Prostate gland (tissue), 2 donors: Measurements from ENCODE around the gene FSTL5. TPM values are rescaled to one million over a fixed set of nuclear protein-coding genes. Genes with fewer than 3 reads are reported as not detected.

ENCODE experiments used
- DNase-seq: peaks from one replicate; pipeline ENCODE4 v3.0.0-alpha.2; 2019; ENCODE audit warnings: low spot score
- H3K27ac ChIP-seq, 2 donors: fragments of 200-600 bp; sonication (generic); 2 replicates each; pipeline ENCODE4 v1.5.1; 2017 to 2019
- H3K27me3 ChIP-seq: fragments of 200-600 bp; sonication (generic); replicated peaks from 2 replicates; pipeline ENCODE4 v1.5.1; 2019; ENCODE audit not compliant: insufficient read depth
- H3K36me3 ChIP-seq, 2 donors: fragments of 200-600 bp; sonication (generic); 1 replicate in 1 of 2; 2 replicates in 1 of 2; pipeline versions ENCODE4 v1.5.1 to v1.8.1; 2017 to 2019
- H3K4me1 ChIP-seq: fragments of 200-600 bp; sonication (generic); replicated peaks from 2 replicates; pipeline ENCODE4 v1.5.1; 2019
- H3K4me3 ChIP-seq, 2 donors: fragments of 200-600 bp; sonication (generic); 2 replicates each; pipeline ENCODE4 v1.5.1; 2017 to 2019
- H3K9me3 ChIP-seq: fragments of 200-600 bp; sonication (generic); 2 replicates; pipeline ENCODE4 v1.5.1; 2017
- POLR2A ChIP-seq: fragments of 450-650 bp; IDR thresholded peaks from one replicate; pipeline ENCODE4 v1.6.1; 2016; ENCODE audit warnings: antibody characterized with exemption, mild to moderate bottlenecking
- POLR2AphosphoS5 ChIP-seq: sonication (generic); formaldehyde crosslinking; IDR thresholded peaks from one replicate; pipeline ENCODE4 v1.6.1; 2017; ENCODE audit warnings: antibody characterized with exemption
- WGBS: methylation state at CpG from one replicate; pipeline ENCODE4 v1.1.5; 2018; 5-methylcytosine and 5-hydroxymethylcytosine counted together
- intact Hi-C: fragments of 100-400 bp; cut with DNase I; formaldehyde crosslinking; loops from one replicate; pipeline ENCODE4 v1.14.2; 2022
- total RNA-seq, 2 donors: library from RNA; depleted of rRNA; stranded (reverse); fragments of >200 nt; gene quantifications; one replicate each; pipeline ENCODE4 v1.1.0, GENCODE V29; 2016
- TF ChIP-seq, protein P1 (sequence below), 4 experiments: fragments of 200-600 bp in 2 of 4; fragments of 450-650 bp in 2 of 4; sonication (generic) in 2 of 4; IDR thresholded peaks; 1 replicate in 3 of 4; 2 replicates in 1 of 4; pipeline ENCODE4 v1.5.1; 2016 to 2019; ENCODE audit warnings: antibody characterized with exemption in 4 of 4, mild to moderate bottlenecking in 2 of 4, moderate library complexity in 2 of 4

FSTL5 gene
- total RNA-seq, 2 donors from 2014 or later: 0.45 TPM; not detected in 1

DNA sequence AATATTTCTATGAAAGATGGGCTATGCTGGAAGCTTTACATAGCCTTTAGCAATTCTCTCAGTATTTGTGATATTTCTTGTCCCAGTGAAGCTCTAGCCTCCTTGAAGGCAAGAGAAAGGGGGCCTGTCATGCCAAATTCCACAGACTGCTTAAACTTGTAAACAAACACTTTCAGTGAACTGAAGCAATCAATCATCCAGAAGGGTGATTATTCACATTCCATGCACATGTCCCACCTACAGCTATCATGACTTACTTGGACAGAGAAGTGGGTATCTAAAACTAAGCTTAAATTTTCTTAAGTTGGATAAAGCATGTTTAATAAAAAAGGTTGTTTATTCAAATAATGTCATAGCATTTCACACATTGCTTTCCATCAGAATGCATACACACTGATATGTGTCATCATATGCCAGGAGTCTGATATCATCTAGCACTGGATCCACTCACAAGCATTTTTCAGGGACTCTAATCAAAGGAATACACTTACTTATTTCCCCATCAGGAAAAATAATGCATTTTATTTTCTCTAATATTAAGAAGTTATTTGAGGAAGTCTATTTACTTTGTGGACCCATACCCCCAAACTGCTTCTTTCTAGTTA lies 1.2 kb upstream of the FSTL5 start:
- H3K27ac ChIP-seq: no peak overlapping the region
- DNase-seq: no peak
- H3K9me3 ChIP-seq: no peaks in the 10 kb centered on the region
- H3K36me3 ChIP-seq: no peaks in the 10 kb centered on the region
- TF ChIP-seq POLR2AphosphoS5: no peak
- no peak for TF ChIP-seq POLR2A
- TF ChIP-seq, protein P1, sequence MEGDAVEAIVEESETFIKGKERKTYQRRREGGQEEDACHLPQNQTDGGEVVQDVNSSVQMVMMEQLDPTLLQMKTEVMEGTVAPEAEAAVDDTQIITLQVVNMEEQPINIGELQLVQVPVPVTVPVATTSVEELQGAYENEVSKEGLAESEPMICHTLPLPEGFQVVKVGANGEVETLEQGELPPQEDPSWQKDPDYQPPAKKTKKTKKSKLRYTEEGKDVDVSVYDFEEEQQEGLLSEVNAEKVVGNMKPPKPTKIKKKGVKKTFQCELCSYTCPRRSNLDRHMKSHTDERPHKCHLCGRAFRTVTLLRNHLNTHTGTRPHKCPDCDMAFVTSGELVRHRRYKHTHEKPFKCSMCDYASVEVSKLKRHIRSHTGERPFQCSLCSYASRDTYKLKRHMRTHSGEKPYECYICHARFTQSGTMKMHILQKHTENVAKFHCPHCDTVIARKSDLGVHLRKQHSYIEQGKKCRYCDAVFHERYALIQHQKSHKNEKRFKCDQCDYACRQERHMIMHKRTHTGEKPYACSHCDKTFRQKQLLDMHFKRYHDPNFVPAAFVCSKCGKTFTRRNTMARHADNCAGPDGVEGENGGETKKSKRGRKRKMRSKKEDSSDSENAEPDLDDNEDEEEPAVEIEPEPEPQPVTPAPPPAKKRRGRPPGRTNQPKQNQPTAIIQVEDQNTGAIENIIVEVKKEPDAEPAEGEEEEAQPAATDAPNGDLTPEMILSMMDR (IDR thresholded peaks at IDR 0.05): no peak
- H3K4me1 ChIP-seq: no peaks in the 10 kb centered on the region
- no peaks in the 10 kb centered on the region for H3K27me3 ChIP-seq
- no peak overlapping the region for H3K4me3 ChIP-seq
- intact Hi-C loops: no loop called here

- Histone ChIP-seq H3K36me3 (no peaks in the 10 kb centered on the region), H3K4me1 (no peaks in the 10 kb centered on the region), H3K27me3 (no peaks in the 10 kb centered on the region), H3K4me3 (no peak overlapping the region), H3K27ac (no peak overlapping the region), H3K9me3 (no peaks in the 10 kb centered on the region)
- 46% methylated on average over 2 of the region's 2 CpGs for WGBS
- DNase-seq: no peak
- TF ChIP-seq, protein P1 (IDR thresholded peaks at IDR 0.05): no peak
- intact Hi-C loops: no loop called here
Observed at GRCh38 chr4:162162672-162163071, 1.1 kb downstream of the FSTL5 start.

- no peaks in the 10 kb centered on the region for H3K36me3 ChIP-seq
- H3K27ac ChIP-seq: no peak overlapping the region
- DNase-seq: no peak
- no peak overlapping the region for H3K4me3 ChIP-seq
- H3K9me3 ChIP-seq: no peaks in the 10 kb centered on the region
- intact Hi-C loops: no loop called here
- H3K27me3 ChIP-seq: no peaks in the 10 kb centered on the region
- no peak for TF ChIP-seq POLR2A
- TF ChIP-seq, protein P1 (IDR thresholded peaks at IDR 0.05): no peak
- TF ChIP-seq POLR2AphosphoS5: no peak
- H3K4me1 ChIP-seq: no peaks in the 10 kb centered on the region
- WGBS: 58% methylated on average over 2 of the region's 2 CpGs
Observed at GRCh38 chr4:162157241-162157640, 6.6 kb downstream of the FSTL5 start.

DNA sequence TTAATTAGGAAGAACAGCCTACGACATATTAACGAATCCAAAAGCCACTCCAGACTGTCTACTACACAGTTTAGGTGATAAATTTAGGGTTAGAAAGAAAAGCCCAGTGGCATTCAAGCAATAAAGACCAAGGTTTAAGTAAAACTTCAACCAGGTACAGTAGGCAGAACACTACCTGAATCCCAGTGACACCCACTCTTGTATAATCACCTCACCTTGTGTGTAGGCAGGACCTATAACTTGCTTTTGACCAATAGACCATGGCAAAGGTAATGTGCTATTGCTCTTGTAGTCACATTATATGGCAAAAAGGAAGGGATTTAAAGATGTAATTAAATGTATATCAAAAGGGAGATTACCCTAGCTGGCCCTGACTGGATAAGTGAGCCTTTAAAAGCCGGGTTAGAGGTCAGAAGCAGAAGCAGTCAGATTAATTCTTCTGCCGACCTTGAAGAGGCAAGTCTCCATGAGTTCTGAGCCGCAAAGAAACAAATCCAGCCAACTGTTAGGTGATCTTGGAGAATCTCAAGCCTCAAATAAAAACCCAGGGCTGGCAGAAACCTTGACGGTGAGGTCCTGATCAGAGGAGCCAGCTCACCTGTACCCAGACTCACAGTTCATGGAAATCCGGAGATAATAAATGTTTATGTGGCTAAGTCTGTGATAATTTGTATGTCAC lies 8.8 kb downstream of the FSTL5 start:
- no peak overlapping the region for H3K4me3 ChIP-seq
- WGBS: 64% methylated on average over 7 of the region's 7 CpGs
- H3K9me3 ChIP-seq: no peaks in the 10 kb centered on the region
- TF ChIP-seq, protein P1 (IDR thresholded peaks at IDR 0.05): no peak
- TF ChIP-seq POLR2A: no peak
- no peak for TF ChIP-seq POLR2AphosphoS5
- no peaks in the 10 kb centered on the region for H3K27me3 ChIP-seq
- no peak overlapping the region for H3K27ac ChIP-seq
- no peaks in the 10 kb centered on the region for H3K4me1 ChIP-seq
- intact Hi-C loops: no loop called here
- no peaks in the 10 kb centered on the region for H3K36me3 ChIP-seq
- no peak for DNase-seq

DNA sequence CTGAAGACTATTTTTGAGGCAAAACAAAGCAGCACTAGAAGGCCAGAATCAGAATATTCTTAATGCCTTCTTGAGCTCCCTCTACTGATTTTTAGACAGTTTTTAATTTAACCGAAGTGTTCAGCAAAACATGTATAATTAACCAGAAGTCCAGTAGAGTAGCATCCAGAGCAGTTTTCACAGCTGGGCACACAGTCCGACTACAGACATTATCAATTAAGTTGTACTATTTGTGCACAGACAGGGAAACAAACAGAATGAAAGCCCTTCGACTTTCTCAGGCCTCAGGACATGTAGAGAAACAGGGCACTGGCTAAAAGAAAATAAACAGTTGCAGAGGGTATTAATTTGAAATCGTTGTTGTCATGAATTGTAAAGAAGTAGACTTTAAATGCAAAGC lies 11.9 kb downstream of the FSTL5 start:
- no peak for DNase-seq
- intact Hi-C loops: no loop called here
- TF ChIP-seq POLR2A (no peak), POLR2AphosphoS5 (no peak)
- TF ChIP-seq, protein P1 (IDR thresholded peaks at IDR 0.05): no peak
- H3K9me3 ChIP-seq: no peaks in the 10 kb centered on the region
- H3K4me3 ChIP-seq: no peak overlapping the region
- no peaks in the 10 kb centered on the region for H3K4me1 ChIP-seq
- H3K27ac ChIP-seq: no peak overlapping the region
- 49% methylated on average over 4 of the region's 4 CpGs for WGBS
- H3K27me3 ChIP-seq: no peaks in the 10 kb centered on the region
- H3K36me3 ChIP-seq: no peaks in the 10 kb centered on the region
